ENCODE results near the gene PRR5.
"Not testable (repeated sequence)": the region's sequence is repeated elsewhere in the genome, so short reads cannot be mapped to it uniquely, and the experiment has no call there.

The PRR5 gene

GRCh38 chr22:44701824-44702478 is at the start of gene PRR5:
Gene PRR5 (plus strand): TSS chr22:44702204. CDS start chr22:44702475, 271 bp downstream.
- peak; percentile 86 for DNase-seq

DNA sequence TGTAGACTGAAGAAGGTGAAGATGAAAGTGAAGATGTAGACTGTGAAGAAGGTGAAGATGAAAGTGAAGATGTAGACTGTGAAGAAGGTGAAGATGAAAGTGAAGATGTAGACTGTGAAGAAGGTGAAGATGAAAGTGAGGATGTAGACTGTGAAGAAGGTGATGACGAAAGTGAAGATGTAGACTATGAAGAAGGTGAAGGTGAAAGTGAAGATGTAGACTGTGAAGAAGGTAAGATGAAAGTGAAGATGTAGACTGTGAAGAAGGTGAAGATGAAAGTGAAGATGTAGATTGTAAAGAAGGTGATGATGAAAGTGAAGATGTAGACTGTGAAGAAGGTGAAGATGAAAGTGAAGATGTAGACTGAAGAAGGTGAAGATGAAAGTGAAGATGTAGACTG is 49.1 kb upstream of the PRR5 start:
- not testable (repeated sequence) for DNase-seq

- DNase-seq = no peak
Observed at GRCh38 chr22:44658311-44658953, 43.6 kb upstream of the PRR5 start.

GRCh38 chr22:44659140-44659539 is 42.9 kb upstream of the PRR5 start:
- no peak for DNase-seq

DNA sequence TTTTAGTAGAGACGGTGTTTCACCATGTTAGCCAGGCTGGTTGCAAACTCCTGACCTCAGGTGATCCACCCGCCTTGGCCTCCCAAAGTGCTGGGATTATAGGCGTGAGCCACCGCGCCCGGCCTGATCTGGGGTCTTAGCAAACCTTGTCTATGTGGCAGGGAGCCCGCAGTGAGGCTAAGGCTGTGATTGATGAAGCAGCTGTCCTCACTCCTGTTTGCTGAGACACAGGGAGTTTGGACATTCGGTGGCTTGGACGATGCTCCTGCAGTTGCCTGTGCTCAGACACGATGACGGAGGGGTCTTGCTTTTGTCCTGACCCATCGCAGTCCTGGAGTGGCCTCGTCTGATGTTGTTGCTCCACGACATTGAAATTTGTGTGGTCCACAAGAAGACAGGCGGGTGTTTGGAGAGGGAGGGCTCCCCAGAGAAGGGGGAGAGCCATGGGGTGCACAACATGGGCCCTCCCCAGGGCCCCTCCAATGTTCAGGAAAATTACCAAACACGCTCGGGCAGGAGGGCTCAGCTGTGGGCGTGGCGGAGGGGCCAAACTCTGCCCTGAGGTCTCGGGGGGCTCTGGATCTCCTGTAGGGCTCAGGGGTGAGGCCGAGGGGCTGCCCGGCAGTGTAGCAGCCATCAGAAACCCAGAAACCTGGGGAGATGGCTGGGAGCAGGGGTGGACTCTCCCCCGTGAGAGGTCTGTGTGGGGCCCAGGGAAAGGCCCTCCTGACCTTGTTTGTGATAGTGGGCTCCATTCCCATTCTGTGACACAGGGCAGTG is 41.8 kb upstream of the PRR5 start:
- DNase-seq = no peak

GRCh38 chr22:44661070-44661469 is 40.9 kb upstream of the PRR5 start:
- no peak for DNase-seq

- no peak for DNase-seq
Observed at GRCh38 chr22:44661659-44662569, 40.1 kb upstream of the PRR5 start.

- no peak for DNase-seq
Observed at GRCh38 chr22:44663256-44663999, 38.6 kb upstream of the PRR5 start.

DNA sequence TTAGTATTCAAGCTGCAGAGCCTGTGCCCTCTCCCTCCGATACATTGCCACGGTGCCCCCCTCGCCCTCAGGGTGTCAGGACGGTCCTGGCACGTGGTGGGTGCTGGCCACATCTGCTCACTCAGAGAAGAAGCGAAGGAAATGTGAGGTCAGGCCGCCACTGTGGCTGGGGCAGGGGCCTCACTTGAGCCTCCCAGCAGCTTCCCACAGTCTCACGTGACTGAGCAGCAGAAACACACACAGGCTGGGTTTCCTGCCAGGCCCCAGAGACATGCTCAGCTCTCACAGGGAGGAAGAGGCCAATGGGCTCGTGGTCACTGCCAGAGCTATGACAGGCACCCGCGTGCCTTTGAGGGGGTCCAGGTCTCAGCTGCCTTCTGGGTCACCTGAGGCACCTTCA is 37.9 kb upstream of the PRR5 start:
- peak; percentile 68 for DNase-seq

DNA sequence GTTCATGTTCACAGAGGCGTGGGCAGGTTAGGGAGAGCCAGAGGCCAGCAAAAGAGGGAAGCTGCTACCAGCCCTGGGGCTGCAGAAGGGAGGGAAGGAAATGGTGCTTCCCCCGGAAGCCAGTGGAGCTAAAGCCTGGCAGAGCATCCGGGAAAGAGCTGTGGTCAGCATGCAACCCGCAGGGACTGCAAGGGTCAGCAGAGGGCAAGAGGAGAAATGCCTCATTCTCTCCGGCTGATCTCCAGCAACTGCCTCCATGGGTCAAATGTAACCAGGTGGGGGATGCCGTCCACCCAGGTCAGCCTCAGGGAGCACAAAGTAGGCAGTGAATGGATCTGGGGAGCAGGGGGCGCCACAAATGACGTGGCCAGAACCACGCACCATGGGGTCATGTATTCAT is 36.9 kb upstream of the PRR5 start:
- no peak for DNase-seq

- DNase-seq = no peak
Observed at GRCh38 chr22:44666207-44666585, 35.8 kb upstream of the PRR5 start.

- no peak for DNase-seq
Observed at GRCh38 chr22:44667276-44667675, 34.7 kb upstream of the PRR5 start.

DNA sequence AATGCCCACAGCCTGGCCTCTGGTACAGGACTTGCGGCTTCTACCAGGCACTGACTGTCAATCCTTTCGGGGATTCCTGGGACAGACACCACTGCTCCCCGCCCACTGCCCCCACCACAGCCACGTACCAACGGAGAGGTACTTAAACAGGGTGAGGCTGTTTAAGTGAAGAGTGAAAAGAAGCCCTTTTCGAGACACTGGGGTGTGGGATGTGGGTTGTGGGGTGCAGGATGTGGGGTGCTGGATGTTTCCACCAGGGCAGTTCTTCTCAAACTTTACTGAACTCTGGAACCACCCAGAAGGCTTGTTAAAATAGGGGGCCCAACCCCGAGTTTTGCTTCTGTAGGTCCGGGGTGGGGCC is 34.2 kb upstream of the PRR5 start:
- DNase-seq = peak; percentile 60

DNA sequence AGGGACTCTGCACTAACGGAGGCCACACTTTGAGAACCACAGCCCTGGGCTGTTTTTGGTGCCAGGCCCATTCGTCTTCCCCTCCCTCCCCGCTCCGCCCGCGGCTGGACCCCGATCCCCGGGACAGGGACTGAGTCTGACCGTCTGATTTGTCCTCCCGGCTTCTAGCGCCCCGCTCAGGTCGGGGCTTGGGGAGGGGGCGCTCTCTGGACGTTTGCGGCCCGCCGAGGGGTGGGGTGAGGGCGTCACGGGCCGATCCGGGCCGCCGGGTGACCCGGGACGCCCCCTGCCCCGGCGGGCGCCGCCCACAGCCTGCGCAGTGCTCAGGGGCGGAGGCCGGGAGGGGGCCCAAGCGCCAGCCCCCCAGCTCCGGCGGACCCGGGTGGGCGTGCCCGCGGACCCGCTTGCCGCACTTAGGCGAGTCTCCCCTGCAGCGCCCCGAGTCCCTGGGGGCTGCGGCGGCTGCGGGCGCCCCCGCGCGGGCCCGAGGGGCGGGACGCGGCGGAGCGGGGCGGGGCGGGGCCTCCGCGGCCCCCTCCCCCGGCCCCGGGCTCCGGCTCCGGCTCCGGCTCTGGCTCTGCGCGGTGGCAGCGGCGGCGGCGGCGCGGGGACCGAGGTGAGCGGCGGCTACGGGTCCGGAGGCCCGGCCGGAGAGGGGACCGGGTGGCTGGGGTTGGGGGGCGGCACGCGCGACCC is 33.7 kb upstream of the PRR5 start:
- peak; percentile 61 for DNase-seq

GRCh38 chr22:44668886-44669521 is 33.0 kb upstream of the PRR5 start:
- DNase-seq = no peak

- DNase-seq = no peak
Observed at GRCh38 chr22:44669561-44669976, 32.4 kb upstream of the PRR5 start.

- no peak for DNase-seq
Observed at GRCh38 chr22:44670220-44670988, 31.6 kb upstream of the PRR5 start.

DNA sequence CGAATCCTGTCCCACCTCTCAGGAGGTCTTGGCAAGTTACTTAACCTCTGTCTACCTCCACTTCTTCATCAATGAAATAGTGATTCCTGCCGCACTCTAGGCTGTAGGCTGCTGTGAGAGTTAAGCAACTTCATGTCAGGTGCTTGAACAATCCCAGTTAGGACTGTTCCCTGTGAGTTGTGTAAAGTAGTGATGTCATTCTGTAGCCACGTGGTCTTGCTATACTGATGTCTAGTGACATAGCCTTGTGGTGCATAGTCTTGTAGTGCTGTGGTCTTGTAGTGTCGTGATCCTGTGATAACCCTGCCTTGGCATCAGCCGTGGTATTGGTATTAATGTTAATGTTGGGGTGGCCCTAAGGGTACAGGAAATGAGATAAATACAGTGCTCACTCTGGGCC is 30.3 kb upstream of the PRR5 start:
- no peak for DNase-seq

DNA sequence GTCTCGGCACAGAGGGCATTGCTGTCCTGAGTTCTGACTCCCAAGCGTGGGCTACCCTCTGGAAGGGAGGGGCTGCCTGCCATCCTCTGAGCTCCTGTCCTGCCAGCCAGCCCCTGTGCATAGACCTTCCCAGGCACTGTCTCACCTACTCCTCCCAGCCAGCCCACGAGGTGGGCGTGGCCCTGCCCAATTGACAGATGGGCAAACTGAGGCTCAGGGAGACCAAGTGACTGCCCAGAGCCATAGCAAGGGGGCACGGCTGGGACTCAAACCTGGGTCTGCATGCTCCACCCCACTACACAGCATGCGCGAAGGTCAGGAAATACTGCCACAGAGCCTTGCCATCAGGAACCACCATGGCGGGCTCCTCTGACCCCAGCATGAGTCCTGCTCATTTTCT is 29.4 kb upstream of the PRR5 start:
- DNase-seq = no peak

GRCh38 chr22:44673406-44673805 is 28.6 kb upstream of the PRR5 start:
- no peak for DNase-seq

All from CD4-positive, alpha-beta T cell treated with Interleukin-17A for 4 hours (primary cell).